HG03342 (cell line): Measurements from ENCODE around the gene RTN4R.

Experiments used
- ATAC-seq: cut with Tn5 transposase; IDR thresholded peaks from one replicate; pipeline ENCODE4 v1.9.1; 2021; ENCODE audit warnings: mild to moderate bottlenecking, moderate library complexity; ENCODE audit not compliant: unreplicated experiment

RTN4R gene

DNA sequence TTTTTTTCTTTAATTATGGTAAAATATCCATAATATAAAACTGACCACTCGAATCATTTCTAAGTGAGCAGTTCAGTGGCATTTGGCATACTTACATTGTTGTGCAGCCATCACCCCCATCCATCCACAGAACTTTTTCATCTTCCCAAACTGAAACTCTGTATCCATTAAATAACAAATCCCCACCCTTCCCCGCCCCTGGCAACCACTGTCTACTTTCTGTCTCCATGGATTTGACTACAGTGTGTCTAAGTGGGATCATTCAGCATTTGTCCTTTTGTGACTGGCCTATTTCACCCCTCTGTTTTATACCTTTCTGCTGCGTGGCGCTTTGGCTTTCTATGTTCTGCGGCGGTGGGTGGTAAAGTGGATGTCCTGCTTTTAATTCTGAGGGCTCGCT, 49.1 kb downstream of the RTN4R start:
- ATAC-seq: no peak

DNA sequence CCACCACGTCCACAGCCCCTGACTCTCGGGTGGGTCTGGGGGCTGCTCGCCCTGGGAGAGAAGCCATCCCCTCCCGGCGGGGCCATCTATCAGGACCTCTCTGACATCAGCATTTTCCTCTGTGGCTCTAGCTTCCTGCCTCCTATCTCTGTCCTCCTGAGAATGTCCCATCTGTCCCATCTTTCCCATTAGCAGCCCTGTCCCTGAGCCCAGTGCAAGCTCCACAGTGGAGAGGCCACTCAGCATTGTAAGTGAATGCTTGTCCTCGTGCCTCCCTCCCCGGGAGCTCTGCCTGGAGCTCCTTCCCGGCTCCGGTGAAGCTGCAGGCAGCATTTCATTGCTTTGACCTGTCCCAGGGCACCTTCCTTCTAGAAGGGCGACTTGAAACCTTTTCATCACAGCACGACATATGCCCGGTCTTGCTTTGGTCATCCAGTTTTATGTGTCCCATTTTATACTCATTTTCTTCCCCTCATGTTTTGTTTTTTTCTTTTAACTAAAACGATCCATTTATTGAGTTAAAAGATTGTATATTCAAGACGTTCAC, 49.7 kb downstream of the RTN4R start:
- ATAC-seq: no peak

DNA sequence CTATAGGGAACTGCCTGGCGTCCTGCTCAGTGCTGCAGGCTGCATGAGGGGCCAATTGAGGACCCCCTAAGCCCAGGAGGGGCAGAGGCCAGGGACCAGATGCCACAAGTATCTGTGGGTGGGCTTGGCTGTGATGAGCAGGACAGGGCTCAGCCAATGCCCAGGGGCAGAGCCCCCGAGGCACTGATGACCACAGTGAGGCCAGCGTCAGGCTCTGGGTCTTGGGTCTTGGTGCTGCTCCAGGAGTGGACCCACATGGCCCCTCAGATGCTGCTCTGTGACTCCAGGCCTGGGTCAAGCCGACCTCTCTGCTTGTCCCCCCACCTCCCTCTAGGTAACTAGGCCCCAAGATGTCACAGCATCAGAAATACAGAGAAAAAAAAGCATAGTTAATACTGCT, 50.6 kb downstream of the RTN4R start:
- ATAC-seq: no peak

DNA sequence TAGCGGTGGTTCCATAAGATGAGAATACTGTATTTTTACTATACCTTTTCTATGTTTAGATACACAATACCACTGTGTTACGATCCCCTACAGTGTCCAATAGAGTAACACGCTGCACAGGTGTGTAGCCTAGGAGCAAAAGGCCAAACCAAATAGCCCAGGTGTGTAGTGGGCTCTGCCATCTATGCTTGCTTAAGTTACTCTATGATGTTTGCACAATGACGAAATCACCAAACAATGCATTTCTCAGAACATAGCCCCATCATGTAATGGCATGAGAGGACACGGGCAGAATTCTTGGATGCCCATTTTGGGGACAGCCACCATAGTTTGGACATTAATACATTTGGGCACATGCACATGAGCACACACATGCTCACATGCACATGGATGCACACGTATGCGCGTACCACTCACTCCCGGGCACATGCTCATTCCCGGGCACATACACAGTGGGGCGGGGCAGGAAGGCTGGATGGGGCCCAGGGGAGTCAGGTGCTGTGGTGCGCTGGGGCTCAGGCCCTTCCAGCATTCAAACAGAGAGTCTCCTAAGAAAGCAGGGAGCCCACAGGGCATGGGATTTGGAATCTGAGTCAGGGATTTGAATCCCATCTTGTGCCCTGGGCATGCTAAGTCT, 51.1 kb downstream of the RTN4R start:
- ATAC-seq: no peak

DNA sequence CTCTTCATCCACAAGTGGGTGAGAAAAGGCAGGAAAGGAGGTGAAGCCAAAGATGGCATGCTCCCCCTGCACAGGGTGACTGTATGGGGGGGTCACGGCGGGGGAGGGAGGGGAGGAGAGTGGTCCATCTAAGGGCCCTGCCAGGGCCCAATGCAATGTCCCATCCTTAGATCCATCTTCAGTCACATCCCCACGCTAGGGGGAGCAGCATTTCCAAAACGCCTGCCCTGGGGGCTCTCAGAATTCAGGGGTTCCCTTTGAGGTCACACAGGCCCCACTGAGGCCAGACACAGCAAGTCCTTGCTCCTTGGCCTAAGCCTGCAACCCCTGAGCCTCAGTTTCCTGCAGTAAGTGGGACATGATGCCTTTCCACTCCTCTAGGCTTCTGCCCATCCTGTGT, 52.4 kb downstream of the RTN4R start:
- ATAC-seq: no peak

DNA sequence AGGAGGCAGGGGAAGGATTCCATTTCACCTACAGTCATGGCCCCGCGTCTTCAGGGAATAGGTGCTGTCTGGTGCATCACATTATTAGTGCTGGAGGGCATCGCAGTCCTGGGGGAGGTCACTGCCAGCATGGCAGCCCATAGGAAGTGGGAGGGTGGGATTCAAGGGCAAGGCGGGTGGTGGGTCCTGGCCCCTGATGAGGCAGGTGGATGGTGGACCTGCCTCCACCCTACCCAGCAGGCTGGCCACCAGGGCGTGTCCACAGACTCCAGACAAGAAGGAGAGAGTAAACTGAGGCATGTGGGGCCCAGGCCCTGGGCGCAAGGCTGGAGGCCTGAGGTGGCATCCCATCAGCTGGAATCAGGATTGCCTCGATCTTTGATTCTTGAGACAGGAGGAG, 53.3 kb downstream of the RTN4R start:
- no peak for ATAC-seq

DNA sequence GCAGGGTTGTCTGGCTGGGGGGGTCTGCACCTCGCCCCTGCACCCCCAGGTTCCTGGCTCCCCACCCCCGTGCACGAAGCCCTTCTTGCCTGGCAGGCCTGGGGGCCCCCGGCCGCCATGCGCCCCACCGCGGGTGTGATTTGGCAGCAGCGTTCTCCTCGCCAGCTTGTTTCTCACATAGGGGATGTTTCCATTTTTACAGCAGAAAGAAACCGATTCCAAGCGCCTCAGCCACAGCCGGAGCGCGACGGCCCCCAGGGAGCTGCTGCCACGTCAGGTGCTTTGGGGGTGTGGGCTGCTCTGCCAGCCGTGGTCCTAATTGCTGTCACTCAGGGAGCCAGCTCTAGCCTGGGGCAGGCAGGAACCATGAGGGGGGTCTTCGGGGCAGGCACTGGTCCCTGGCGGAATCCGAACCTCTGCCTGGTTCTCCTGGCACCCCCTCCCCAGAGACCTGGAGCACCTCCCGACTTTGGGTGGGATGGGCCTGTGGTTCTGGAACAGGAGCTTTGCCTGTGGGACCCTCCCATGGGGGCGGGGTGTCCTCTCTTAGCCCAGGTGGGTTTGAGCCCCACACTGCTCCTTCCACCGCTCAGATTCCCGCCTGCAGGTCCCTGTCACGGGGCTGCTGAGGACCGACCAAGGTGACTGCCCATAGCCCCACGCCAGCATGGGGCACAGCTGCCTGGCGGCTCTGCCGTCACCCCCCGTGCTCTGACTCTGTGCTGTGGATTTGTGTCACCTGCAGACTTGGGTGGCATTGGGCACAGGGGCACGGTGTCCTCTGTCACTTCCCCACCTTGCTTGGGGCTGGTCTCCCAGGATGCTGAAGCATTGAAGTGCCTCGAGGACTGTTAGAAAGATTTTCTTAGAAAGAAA, 54.0 kb downstream of the RTN4R start:
- ATAC-seq: no peak

DNA sequence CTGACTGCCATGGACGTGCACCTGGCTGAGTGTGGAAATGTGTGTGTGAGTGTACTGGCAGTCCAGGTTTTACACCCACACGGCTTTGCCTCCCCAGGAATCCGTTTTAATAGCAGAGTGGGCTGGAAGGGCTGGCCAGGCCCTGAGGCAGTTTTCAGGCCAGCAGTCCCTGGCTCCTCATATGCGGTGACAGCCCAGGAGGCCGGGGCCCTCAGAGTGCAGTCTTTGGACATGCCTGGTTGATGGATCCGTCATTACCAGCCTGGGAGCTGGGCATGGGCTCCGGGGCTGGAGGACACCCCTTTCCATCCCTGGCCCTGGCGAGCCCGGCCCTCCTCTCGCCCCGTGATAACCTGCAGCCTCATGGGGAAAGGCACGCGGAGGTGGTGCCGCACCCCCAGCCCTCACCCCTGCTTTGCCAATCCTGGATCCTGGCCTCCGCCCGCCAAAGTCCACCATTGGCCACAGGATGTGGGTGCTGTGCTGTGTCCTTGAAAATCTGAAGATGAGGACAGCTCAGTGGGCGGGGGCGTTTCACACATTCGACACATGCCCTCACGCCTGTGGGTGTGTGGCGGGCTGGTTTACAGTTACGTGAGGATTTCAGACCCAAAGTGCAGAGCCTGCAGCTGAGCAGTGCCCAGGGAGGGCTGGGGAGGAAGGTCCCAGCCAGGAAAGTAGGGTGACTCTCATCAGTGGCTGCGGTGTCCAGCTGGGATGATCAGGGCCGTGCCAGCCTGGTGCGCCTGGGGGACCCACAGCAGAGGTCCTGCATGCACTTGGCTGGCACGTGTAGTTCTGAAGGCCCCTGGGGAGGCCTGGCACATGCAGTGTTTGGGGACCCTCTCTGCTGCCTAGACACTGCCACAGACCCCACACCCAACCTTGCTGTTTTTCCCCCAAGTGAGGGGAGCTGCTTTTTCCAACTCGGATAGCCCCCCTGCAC, 55.1 kb downstream of the RTN4R start:
- ATAC-seq: no peak

DNA sequence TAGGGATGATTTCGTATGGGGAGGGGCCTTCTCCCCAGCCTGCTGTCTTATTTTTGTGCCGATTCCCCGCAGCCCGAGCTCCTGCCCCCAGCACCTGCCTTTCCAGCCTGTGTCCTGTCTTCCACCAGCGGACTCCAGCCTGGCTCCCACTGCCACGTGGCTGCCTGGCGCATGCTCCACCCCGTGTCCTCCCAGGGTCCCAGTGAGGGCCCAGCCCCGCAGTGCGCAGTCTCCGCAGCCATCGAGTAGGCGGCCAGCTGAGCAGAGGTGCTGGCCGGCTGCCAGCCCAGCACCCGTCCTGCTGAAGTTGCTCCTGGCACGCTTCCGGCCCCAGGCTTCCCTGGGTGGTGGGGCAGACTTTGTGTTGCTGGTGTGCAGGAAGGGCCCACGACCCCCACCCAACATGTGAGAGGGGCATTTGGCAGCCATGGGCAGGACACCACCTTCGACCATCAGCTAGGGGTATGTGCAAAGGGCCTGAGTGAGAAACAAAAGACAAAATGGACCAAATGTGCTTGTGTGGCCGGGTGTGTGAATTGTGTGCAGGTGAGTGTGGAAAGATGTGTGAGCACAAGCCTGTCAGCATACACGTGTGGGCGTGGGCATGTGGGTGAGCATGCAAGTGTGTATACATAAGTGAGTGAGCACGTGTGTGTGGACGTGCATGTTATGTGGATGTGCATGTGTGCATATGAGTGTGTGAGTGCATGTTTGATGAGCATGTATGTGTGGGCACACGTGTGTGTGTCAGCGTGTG, 55.9 kb downstream of the RTN4R start:
- ATAC-seq: no peak

DNA sequence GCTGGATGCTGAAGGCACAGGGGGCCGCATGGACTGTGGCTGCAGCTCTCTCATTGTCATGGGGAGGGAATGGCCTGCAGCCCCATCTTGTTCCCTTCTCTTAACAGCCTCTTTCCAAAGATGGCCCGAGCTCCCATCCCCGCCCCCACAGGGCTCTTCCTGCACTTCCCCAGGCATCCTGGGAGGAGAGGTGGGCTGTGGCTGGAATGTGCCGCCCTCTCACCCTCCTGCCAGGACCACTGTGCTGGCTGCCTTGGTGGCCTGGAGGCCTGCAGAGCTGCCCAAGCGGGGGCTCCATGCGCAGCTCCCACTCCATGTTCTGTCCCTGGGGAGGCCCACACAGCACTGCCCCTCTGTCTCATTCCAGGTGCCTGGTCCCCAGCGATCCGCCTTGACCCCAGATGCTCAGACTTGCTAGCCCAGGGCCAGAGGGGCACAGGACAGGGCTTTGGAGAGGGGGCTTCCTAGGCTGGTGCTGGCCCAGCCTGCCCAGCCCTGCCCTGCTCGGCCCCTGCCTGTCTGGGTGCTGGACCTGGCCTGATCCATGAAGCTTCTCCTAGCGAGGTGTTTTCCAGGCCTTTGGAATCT, 56.6 kb downstream of the RTN4R start:
- no peak for ATAC-seq

DNA sequence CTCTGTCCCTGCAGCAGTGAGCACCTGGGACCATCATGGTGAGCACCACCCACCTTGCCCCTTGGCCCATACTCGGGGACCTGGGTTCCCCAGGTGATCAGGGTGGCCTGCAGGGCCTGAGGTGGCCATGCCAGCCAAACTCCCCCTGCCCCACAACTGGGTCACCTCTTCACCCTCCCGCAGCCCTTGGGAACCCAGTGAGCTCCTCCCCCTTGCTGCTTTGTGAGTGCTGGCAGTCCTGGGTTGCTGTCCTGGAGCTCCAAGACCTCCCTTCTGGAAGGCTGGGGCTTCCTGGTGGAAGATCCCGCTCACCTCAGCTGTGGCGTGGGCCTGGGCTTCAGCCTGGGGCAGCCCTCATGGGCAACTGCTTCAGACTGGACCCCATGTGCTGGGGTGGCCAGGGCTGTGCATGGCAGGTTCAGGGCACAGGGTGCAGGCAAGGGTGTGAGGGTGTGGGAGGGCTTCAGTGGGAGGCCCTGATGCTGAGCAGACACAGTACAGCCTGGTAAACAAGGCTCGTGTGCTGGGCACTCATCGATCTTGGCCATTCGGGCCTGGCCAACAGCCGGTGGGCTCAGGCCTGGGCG, 57.6 kb downstream of the RTN4R start:
- ATAC-seq: no peak

DNA sequence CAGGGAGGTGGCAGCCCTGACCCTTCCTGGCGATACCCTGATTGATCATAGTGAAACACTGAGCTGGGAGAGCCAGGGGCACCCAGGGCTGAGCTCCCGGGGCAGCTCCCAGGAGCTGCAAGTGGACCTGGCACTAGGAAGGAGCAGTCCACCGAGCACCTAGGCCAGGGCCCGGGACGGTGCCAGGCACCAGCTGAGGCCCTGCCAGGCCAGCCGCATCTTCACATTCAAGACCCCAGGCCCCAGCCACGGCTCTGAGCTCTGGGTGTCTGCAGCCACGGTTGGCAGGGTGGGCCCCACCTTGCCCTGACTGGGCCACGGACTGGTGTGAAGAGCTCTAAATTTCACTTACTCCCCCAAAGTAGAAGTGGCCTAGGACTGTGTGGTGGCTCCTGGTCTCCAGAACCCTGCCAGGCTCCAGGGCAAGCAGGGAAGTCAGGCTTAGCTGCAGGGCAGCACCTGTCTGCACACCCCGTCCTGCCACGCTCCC, 58.3 kb downstream of the RTN4R start:
- ATAC-seq: no peak

DNA sequence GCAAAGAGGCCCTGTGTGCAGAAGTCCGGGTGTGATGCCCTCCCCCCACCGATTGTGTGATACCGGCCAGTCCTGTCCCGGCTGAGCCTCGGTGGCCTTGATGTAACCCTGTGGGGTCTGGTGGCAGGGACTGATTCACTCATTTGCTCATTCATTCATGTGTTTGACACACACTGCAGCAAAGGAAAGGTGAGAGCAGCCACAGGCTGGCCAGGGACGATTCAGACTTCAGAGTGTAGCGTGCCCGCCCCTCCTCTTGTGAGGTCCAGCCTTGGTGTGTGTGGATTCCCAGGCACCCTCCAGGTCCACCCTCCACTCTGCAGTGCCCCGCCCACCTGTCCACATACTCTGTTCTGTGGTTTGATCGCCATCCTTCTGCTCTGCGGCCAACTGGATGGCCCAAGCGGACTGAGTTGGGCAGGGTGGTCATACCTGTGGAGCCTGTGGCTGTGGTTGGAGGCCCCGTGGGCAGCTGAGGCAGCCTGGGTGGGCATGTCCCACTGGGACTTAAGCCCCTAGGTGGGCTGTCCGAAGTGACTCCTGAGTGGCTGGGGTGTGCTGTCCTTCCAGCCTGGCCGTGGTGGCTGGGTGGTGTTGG, 59.3 kb downstream of the RTN4R start:
- ATAC-seq: no peak

DNA sequence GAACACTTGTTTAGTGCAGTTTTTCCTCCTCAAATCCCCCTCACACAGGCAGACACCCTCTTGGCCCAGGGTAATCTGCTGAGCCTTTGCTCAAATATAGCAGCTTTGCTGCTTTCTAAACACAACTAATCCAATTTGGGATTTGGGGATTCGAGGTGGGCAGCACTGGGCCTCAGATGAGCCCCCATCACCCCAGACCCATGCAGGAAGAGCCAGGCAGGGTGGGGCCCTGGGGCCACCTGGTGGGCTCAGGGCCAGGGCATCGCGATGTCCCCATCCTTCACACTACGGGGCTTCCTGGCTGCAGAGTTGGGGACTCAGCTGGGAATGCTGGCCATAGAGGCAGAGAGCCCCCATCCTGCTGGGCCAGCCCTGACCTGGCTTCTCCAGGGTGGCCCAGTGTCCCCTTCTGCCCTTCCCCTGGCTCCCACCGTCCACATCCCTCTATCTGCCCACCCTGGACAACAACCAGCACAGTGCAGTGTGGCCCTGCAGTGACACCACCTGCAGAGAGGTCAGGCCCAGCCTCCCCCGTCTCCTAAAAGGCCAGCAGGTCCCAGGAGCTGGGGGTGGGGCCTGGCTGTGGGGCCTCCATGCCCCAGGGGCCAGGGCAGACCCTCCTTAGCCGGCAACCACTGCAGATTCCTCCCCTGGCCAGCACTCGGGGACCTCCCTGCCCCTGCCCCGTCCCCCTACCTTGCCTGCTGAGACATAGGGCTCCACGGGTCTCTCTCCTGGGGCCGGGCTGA, 60.7 kb downstream of the RTN4R start:
- ATAC-seq: no peak

DNA sequence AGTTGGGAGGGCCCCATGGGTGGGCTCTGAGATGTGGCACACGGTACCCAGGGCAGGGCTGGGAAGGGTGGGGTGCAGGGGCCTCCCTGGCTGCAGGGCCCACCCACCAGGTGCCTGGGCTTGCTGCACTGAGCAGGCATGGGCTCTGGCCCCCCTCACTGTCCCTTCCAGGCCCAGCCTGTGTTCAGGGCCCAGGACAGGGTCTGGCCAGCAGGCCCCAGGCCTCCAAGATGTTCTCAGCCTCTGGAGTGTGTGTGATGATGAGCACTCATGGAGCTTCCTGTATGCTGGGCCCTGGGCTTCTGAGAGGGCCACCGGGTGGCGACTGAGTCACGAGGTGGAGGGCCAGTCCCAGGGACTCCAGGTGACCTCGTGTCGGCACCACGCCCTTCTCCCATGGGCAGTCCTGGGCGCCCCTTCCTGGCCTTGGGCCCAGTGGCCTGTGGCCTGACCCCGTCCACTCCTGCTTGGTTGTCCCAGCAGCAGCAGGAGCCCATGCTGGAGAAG, 61.4 kb downstream of the RTN4R start:
- peak; percentile 24 for ATAC-seq

DNA sequence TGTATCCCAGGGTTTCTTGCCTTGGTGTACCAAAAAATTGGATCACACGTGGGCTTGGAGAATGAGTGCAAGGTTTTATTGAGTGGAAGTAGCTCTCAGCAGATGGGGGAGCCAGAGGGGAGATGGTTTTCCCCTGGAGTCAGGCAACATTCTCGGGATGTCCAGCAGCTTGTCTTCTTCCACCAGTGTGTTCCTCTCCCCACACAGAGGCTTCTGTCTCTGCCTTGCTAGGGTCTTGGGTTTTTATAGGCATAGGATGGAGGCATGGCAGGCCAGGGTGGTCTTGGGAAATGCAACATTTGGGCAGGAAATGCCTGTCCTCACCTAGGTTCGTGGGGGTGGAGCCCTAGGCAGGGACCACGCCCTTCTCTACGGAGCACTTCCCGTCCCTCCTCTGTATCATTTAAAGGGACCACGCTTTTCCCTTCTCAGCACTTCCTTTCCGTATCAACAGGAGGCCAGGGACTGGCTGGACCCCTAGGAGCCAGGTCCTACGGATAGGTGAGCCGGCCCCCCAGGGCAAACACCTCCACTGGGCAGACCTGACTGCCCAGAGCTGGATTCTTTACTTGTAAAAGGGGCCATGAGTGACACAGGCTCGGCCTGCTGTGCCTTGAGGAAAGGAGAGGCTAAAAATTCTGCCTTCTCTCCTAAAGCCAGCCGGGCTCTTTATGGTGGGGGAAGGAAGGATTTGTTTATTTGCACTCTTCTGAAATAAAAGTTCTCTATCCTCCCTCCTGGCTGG, 62.0 kb downstream of the RTN4R start:
- peak; percentile 81 for ATAC-seq

DNA sequence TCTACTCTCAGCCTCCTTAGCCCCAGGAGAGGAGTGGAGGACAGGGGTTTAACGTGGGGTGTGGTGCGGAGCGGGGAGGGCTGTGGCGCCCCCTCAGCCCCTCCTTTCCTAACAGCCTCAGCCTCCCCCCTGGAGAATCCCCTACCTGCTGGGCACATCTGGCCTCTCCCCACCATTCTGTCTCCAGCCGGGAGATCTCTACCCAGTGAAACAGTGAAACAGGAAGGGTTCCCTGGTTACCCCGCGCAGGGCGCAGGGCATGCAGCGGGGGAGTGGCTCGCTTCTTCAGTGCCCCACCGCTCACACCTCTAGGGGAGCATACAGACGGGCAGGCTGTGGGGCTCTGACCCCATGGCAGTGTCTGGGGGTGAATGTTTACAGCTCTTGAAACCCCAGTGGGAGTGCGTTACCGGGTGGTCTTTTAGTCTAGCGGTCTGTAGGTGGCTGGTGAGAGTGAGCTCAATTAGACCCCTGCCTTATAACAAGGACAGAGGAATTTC, 62.6 kb downstream of the RTN4R start:
- no peak for ATAC-seq
